ENCODE measurements around the gene AP4E1. TPM values are rescaled to one million over a fixed set of nuclear protein-coding genes. Genes with fewer than 3 reads are reported as not detected.

Gene AP4E1
- total RNA-seq, 2 experiments from 2014 or later: 15.9 to 20.0 TPM

Other genes with a start within 250 kb of the AP4E1 start
- gene TRPM7, start 221.9 kb upstream of the AP4E1 start, total RNA-seq: 10 to 100 TPM; 38.0 to 40.2 TPM
- 10 to 100 TPM; 77.9 to 83.6 TPM for gene SPPL2A, start 143.0 kb upstream of the AP4E1 start, total RNA-seq
- not detected for gene TNFAIP8L3, start 186.2 kb downstream of the AP4E1 start, total RNA-seq

Data from activated CD8-positive, alpha-beta T cell treated with anti-CD3 and anti-CD28 coated beads, Interleukin-2, amount 10 ng/mL, durations not matched to agents 7 days and 5 days (primary cell).